Sigmoid colon (tissue), 7 donors: ENCODE measurements around the gene FNDC8. TPM values are rescaled to one million over a fixed set of nuclear protein-coding genes. Genes with fewer than 3 reads are reported as not detected.

Experiments used
- DNase-seq: peaks from one replicate; pipeline ENCODE4 v3.0.0-alpha.2; 2019
- H3K27ac ChIP-seq, 4 donors: fragments of 200-600 bp; sonication (generic); one replicate each; pipeline ENCODE4 v1.5.1; 2016 to 2019; ENCODE audit warnings: mild to moderate bottlenecking in 1 of 4
- H3K27me3 ChIP-seq, 3 donors: fragments of 200-600 bp; sonication (generic); one replicate each; pipeline ENCODE4 v1.5.1; 2019; ENCODE audit warnings: mild to moderate bottlenecking in 1 of 3
- H3K36me3 ChIP-seq, 4 donors: fragments of 200-600 bp; sonication (generic); one replicate each; pipeline ENCODE4 v1.5.1; 2016 to 2019
- H3K4me1 ChIP-seq, 4 donors: fragments of 200-600 bp; sonication (generic); one replicate each; pipeline ENCODE4 v1.5.1; 2017 to 2019
- H3K4me3 ChIP-seq, 4 donors: fragments of 200-600 bp; sonication (generic); one replicate each; pipeline ENCODE4 v1.5.1; 2017 to 2019; ENCODE audit warnings: mild to moderate bottlenecking in 2 of 4, moderate library complexity in 1 of 4
- H3K9me3 ChIP-seq, 4 donors: fragments of 200-600 bp in 3 of 4; sonication (generic) in 3 of 4; one replicate each; pipeline versions ENCODE4 v1.5.1 to v1.6.1; 2013 to 2019
- EP300 ChIP-seq, 4 donors: sonication (generic); formaldehyde crosslinking; IDR thresholded peaks; one replicate each; pipeline ENCODE4 v1.6.1; 2017; ENCODE audit warnings: antibody characterized with exemption in 4 of 4
- POLR2A ChIP-seq, 2 donors: fragments of 450-650 bp; IDR thresholded peaks; one replicate each; pipeline ENCODE4 v1.6.1; 2016; ENCODE audit warnings: antibody characterized with exemption in 2 of 2, mild to moderate bottlenecking in 2 of 2, moderate library complexity in 2 of 2
- POLR2AphosphoS5 ChIP-seq, 4 donors: sonication (generic); formaldehyde crosslinking; IDR thresholded peaks; one replicate each; pipeline ENCODE4 v1.6.1; 2017; ENCODE audit warnings: antibody characterized with exemption in 4 of 4
- WGBS, 2 donors: extraction: QIAGEN DNeasy Blood & Tissue Kit; methylation state at CpG; one replicate each; pipeline ENCODE4 v1.1.7; 2013; 5-methylcytosine and 5-hydroxymethylcytosine counted together
- intact Hi-C: fragments of 100-400 bp; cut with DNase I; formaldehyde crosslinking; loops from one replicate; pipeline ENCODE4 v1.15.1; 2023
- polyA plus RNA-seq, 3 donors: library from polyadenylated mRNA; stranded (reverse); fragments of 200-250 nt; gene quantifications; one replicate each; pipeline ENCODE4 v1.2.3, GENCODE V29; 2013
- total RNA-seq, 4 donors: library from RNA; depleted of rRNA; stranded (reverse); fragments of >200 nt; gene quantifications; one replicate each; pipeline ENCODE4 v1.1.0, GENCODE V29; 2016
- TF ChIP-seq, protein P1 (sequence below), 4 experiments: fragments of 450-650 bp in 3 of 4; fragments of 200-600 bp in 1 of 4; IDR thresholded peaks; one replicate each; pipeline ENCODE4 v1.5.1; 2016 to 2019; ENCODE audit warnings: antibody characterized with exemption in 4 of 4, mild to moderate bottlenecking in 3 of 4, moderate library complexity in 2 of 4
- donor health status: healthy with polysubstance abuse.
- donor health status: Bipolar disorder and iron deficiency.
- donor health status: healthy.

FNDC8 gene
- total and polyA plus RNA-seq, 7 donors = not detected

DNA sequence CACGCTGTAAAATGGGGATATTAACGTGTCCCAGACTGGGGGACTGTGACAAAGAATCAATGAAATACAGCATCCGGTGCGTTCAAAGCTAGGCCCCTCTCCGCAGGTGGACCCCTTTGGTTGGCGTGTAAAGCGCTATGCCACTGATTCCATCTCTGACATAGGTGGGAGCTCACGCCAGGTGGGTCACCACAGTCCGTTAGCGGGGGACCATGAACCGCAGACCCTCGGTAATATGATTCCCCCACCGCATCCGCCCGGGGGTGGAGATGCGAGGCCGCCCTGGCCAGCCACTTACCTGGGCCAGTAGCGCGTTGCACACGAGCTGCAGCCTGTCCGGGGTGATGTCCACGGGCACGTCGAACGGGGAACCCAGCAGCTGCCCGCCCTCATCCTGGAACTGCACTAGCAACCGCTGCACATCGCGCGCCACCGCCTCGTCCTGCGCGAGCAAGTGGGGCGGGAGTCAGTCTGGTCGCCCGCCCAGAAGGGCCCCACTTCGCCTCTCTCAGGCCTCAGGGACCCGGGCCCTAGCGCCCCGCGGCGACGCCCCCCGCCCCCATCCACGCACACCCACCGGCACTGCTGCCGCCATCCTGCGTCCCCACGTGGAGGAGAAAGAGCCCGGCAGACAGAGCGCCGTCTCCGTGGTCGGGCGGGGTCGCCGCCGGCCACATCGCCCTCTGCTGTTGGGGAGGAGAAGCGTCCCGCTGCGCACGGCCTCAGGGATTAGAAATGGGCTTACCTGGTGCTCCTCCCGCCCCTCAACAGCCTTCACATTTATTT lies 20.5 kb downstream of the FNDC8 start, which contains the start of gene NLE1:
Gene NLE1, minus strand, starts transcription at position 623 of the 786 bp plus-strand sequence. Its CDS starts 28 bp downstream, at position 595.
- H3K4me1 ChIP-seq = peaks cover 0 to 22% (median 16%) of the 10 kb centered on the region in 4 donors
- no peaks in the 10 kb centered on the region for H3K27me3 ChIP-seq
- intact Hi-C loops = loop anchor here (2.0 to 5.0 kb wide), 2 partner anchors 101 to 115 kb away; partner anchors contain the start of gene SLFN5
- TF ChIP-seq EP300 (IDR thresholded peaks at IDR 0.05) (no peak), POLR2AphosphoS5 (IDR thresholded peaks at IDR 0.05) (peak in 2 of 4 donors; percentile 49 to 52), POLR2A (IDR thresholded peaks at IDR 0.05) (no peak)
- TF ChIP-seq, protein P1, sequence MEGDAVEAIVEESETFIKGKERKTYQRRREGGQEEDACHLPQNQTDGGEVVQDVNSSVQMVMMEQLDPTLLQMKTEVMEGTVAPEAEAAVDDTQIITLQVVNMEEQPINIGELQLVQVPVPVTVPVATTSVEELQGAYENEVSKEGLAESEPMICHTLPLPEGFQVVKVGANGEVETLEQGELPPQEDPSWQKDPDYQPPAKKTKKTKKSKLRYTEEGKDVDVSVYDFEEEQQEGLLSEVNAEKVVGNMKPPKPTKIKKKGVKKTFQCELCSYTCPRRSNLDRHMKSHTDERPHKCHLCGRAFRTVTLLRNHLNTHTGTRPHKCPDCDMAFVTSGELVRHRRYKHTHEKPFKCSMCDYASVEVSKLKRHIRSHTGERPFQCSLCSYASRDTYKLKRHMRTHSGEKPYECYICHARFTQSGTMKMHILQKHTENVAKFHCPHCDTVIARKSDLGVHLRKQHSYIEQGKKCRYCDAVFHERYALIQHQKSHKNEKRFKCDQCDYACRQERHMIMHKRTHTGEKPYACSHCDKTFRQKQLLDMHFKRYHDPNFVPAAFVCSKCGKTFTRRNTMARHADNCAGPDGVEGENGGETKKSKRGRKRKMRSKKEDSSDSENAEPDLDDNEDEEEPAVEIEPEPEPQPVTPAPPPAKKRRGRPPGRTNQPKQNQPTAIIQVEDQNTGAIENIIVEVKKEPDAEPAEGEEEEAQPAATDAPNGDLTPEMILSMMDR (IDR thresholded peaks at IDR 0.05) = peak; percentile 63 to 98 (median 79)
- no peaks in the 10 kb centered on the region for H3K9me3 ChIP-seq
- H3K36me3 ChIP-seq = peaks cover 0 to 28% (median 8%) of the 10 kb centered on the region in 4 donors
- H3K4me3 ChIP-seq = peak within 1 kb of the TSS; percentile 72 to 78 (median 76)
- peak; percentile 85 for DNase-seq
- peak within 1 kb of the TSS in 2 of 4 donors; percentile 18 to 29 for H3K27ac ChIP-seq
- WGBS, 2 donors = 0% methylated on average over 65 of the region's 65 CpGs

DNA sequence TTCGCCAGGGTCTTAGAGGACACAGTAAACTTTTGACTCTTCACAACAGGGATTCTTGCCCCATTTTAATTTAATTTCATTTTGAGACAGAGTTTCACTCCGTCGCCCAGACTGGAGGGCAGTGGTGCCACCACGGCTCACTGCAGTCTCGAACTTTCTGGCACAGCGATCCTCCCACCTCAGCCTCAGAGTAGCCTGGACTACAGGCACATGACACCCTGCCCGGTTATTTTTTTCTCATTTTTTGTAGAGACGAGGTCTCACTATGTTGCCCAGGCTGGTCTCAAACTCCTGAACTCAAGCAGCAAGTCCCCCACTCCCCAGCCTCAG lies 21.0 kb downstream of the FNDC8 start:
- H3K36me3 ChIP-seq = peaks cover 0 to 22% (median 6%) of the 10 kb centered on the region in 4 donors
- no peaks in the 10 kb centered on the region for H3K9me3 ChIP-seq

DNA sequence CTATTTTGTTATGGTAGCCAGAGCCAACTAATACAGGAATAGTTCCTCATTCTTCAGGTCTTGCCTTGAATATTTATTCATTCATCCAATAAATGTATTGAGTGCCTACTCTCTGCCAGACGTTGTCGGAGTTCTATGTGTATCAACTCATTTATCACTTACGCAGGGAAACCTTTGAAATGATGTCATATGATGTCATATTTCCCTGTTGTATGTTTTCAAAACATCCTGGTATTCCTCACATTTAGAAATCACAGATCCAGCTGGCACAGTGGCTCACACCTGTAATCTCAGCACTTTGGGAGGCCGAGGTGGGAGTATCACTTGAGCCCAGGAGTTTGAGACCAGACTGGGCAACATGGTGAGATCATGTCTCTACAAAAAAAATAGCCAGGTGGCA lies 23.4 kb downstream of the FNDC8 start:
- Histone ChIP-seq H3K4me3 (no peak overlapping the region), H3K36me3 (no peaks in the 10 kb centered on the region)

More for the DNA sequence above, 21.0 kb downstream of the FNDC8 start:
- 65 to 70% methylated on average over 8 of the region's 8 CpGs for WGBS, 2 donors
- H3K27me3 ChIP-seq = no peaks in the 10 kb centered on the region
- H3K27ac ChIP-seq = no peak overlapping the region
- intact Hi-C loops = loop anchor here (2.0 to 5.0 kb wide), 2 partner anchors 100 to 115 kb away; partner anchors contain the start of gene SLFN5
- TF ChIP-seq EP300 (IDR thresholded peaks at IDR 0.05) = no peak
- TF ChIP-seq, protein P1 (IDR thresholded peaks at IDR 0.05) = peak in 2 of 4 experiments; percentile 4 to 39
- peaks cover 0 to 22% (median 16%) of the 10 kb centered on the region in 4 donors for H3K4me1 ChIP-seq
- peak overlapping the region; percentile 72 to 78 (median 76) for H3K4me3 ChIP-seq
- DNase-seq = no peak

DNA sequence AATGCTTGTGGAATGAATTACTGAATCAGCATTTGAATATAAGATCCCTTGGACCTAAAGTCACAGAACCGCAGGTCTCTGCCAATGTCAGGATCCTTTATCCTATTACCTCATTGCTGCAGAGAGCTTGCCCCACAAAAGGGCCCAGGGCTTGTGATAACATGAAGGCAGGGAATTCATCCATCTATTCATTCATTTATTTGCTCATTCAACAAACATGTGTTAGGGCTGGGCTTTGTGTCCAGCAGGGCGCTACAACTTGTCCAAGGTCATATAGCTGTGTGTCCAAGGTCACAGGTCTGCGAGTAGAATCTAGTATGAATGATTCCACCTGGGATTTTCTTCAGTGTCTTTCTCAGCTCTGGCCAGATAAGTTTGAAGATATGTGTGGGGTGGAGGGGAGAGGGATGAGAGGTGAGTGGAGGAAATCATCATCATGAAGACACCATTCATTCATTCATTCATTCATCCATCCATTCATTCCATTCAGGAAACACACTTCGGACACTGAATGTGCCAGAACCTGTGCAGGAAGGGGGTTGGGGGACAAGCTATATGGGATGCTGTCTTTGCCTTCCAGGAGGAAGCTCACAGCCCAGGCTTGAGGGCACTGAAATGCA lies 24.9 kb downstream of the FNDC8 start:
- Histone ChIP-seq H3K4me1 (peaks cover 0 to 10% (median 6%) of the 10 kb centered on the region in 4 donors), H3K9me3 (no peaks in the 10 kb centered on the region), H3K27me3 (no peaks in the 10 kb centered on the region), H3K36me3 (no peaks in the 10 kb centered on the region), H3K4me3 (no peak overlapping the region), H3K27ac (no peak overlapping the region)
- 76 to 84% methylated on average over 4 of the region's 4 CpGs for WGBS, 2 donors
- no peak for DNase-seq
- intact Hi-C loops = no loop called here
- TF ChIP-seq POLR2AphosphoS5 (IDR thresholded peaks at IDR 0.05) (no peak), POLR2A (IDR thresholded peaks at IDR 0.05) (no peak), EP300 (IDR thresholded peaks at IDR 0.05) (no peak)
- TF ChIP-seq, protein P1 (IDR thresholded peaks at IDR 0.05) = no peak

More for the DNA sequence above, 23.4 kb downstream of the FNDC8 start:
- peaks cover 0 to 22% (median 16%) of the 10 kb centered on the region in 4 donors for H3K4me1 ChIP-seq
- no peaks in the 10 kb centered on the region for H3K9me3 ChIP-seq
- no peak overlapping the region for H3K27ac ChIP-seq
- no peaks in the 10 kb centered on the region for H3K27me3 ChIP-seq
- TF ChIP-seq EP300 (IDR thresholded peaks at IDR 0.05) = no peak
- no peak for TF ChIP-seq POLR2AphosphoS5 (IDR thresholded peaks at IDR 0.05)
- no peak for TF ChIP-seq POLR2A (IDR thresholded peaks at IDR 0.05)
- TF ChIP-seq, protein P1 (IDR thresholded peaks at IDR 0.05) = no peak
- WGBS, 2 donors = 81 to 88% methylated on average over 4 of the region's 4 CpGs
- intact Hi-C loops = loop anchor here (5.0 kb wide), 1 partner anchor 112 kb away; no protein-coding TSS in a partner anchor
- DNase-seq = no peak
